ENCODE data around the gene PFKFB3.
A peak's percentile ranks its signal among the peaks of the same experiment; 100 is the strongest.
"Not testable (repeated sequence)": the region's sequence is repeated elsewhere in the genome, so short reads cannot be mapped to it uniquely, and the experiment has no call there.

The PFKFB3 gene

GRCh38 chr10:6163364-6164270 lies 39.1 kb upstream of the PFKFB3 start:
- peak; percentile 93 for DNase-seq (ENCODE audit: low read depth)
- peak overlapping the region; percentile 72 for H3K4me3 ChIP-seq (ENCODE audit: low read depth, low read length)
- no peak for TF ChIP-seq CTCF (conservative IDR thresholded peaks at IDR 0.05; ENCODE audit: low read depth, low read length)

- TF ChIP-seq CTCF (conservative IDR thresholded peaks at IDR 0.05; ENCODE audit: low read depth, low read length), result no peak
- DNase-seq (ENCODE audit: low read depth), result peak; percentile 51
- H3K4me3 ChIP-seq (ENCODE audit: low read depth, low read length), result peak overlapping the region; percentile 72
These were observed 38.2 kb upstream of the PFKFB3 start for GRCh38 chr10:6164271-6165095.

GRCh38 chr10:6165221-6165725 lies 37.5 kb upstream of the PFKFB3 start:
- H3K4me3 ChIP-seq (ENCODE audit: low read depth, low read length), result no peak overlapping the region
- TF ChIP-seq CTCF (conservative IDR thresholded peaks at IDR 0.05; ENCODE audit: low read depth, low read length), result no peak
- DNase-seq (ENCODE audit: low read depth), result no peak

GRCh38 chr10:6165933-6166332 lies 36.8 kb upstream of the PFKFB3 start:
- H3K4me3 ChIP-seq (ENCODE audit: low read depth, low read length); DNase-seq (ENCODE audit: low read depth): not testable (repeated sequence)

GRCh38 chr10:6167456-6167855 lies 35.3 kb upstream of the PFKFB3 start:
- DNase-seq (ENCODE audit: low read depth), result no peak
- no peak for TF ChIP-seq CTCF (conservative IDR thresholded peaks at IDR 0.05; ENCODE audit: low read depth, low read length)
- H3K4me3 ChIP-seq (ENCODE audit: low read depth, low read length), result no peak overlapping the region

GRCh38 chr10:6168084-6168483 lies 34.6 kb upstream of the PFKFB3 start:
- DNase-seq (ENCODE audit: low read depth), result no peak
- TF ChIP-seq CTCF (conservative IDR thresholded peaks at IDR 0.05; ENCODE audit: low read depth, low read length), result no peak
- no peak overlapping the region for H3K4me3 ChIP-seq (ENCODE audit: low read depth, low read length)

GRCh38 chr10:6170638-6171037 lies 32.1 kb upstream of the PFKFB3 start:
- DNase-seq (ENCODE audit: low read depth), result no peak
- no peak overlapping the region for H3K4me3 ChIP-seq (ENCODE audit: low read depth, low read length)
- no peak for TF ChIP-seq CTCF (conservative IDR thresholded peaks at IDR 0.05; ENCODE audit: low read depth, low read length)

Data from choroid plexus epithelial cell (primary cell).